K562 (cell line): ENCODE data around the gene AQP6.

Experiments
- BRF1 ChIP-seq: IDR thresholded peaks from 3 replicates; pipeline ENCODE4 v1.6.1; 2011; ENCODE audit warnings: borderline replicate concordance, mild to moderate bottlenecking; ENCODE audit not compliant: insufficient read length; ENCODE audit errors: extremely low read depth
- CCAR2 ChIP-seq: fragments of 200-400 bp; formaldehyde crosslinking; IDR thresholded peaks from 2 replicates; pipeline ENCODE4 v1.6.1; 2017; ENCODE audit warnings: mild to moderate bottlenecking, low read depth, low read length
- FOXM1 ChIP-seq, 2 experiments: fragments of 450-650 bp in 1 of 2; sonication (generic) in 1 of 2; formaldehyde crosslinking in 1 of 2; IDR thresholded peaks; 2 replicates each; pipeline versions ENCODE4 v1.6.1 to v1.9.0; 2017 to 2022; ENCODE audit warnings: low read depth in 2 of 2, mild to moderate bottlenecking in 2 of 2, missing genetic modification reagents in 1 of 2, moderate library complexity in 1 of 2
- GABPA ChIP-seq: fragments of 200-800 bp; sonication (Bioruptor generic); conservative IDR thresholded peaks from 2 replicates; pipeline ENCODE4 v1.6.1; 2016; ENCODE audit warnings: low read depth, missing genetic modification characterization, missing compliant biosample characterization
- NR2F6 ChIP-seq: fragments of 450-650 bp; formaldehyde crosslinking; IDR thresholded peaks from 2 replicates; pipeline ENCODE4 v1.4.0; 2020; ENCODE audit warnings: mild to moderate bottlenecking
- PHF8 ChIP-seq: fragments of 200-600 bp; sonication (generic); IDR thresholded peaks from 2 replicates; pipeline ENCODE4 v1.6.1; 2012; ENCODE audit warnings: mixed run types, mild to moderate bottlenecking, inconsistent platforms, low read length, moderate library complexity, borderline replicate concordance
- RB1 ChIP-seq: fragments of 450-650 bp; IDR thresholded peaks from 2 replicates; pipeline ENCODE4 v1.6.1; 2017; ENCODE audit warnings: low read depth, mild to moderate bottlenecking
- ZEB2 ChIP-seq: fragments of 450-650 bp; IDR thresholded peaks from 2 replicates; pipeline ENCODE4 v1.6.1; 2016
- ZNF146 ChIP-seq: IDR thresholded peaks from one replicate; pipeline ENCODE4 v1.6.1; 2018; ENCODE audit warnings: missing compliant biosample characterization; ENCODE audit not compliant: unreplicated experiment
- TF ChIP-seq, protein P1 (sequence below), 3 experiments: IDR thresholded peaks in 2 of 3; conservative IDR thresholded peaks in 1 of 3; 2 replicates each; pipeline ENCODE4 v1.5.1; 2011 to 2012; ENCODE audit warnings: low read length in 3 of 3, mild to moderate bottlenecking in 3 of 3, control low read depth in 2 of 3, improper control_type of control experiment in 1 of 3, inconsistent platforms in 1 of 3, low read depth in 1 of 3, mixed read lengths in 1 of 3, moderate library complexity in 1 of 3; ENCODE audit not compliant: insufficient read depth in 2 of 3

GRCh38 chr12:49956663-49957569 lies 15.8 kb upstream of the AQP6 start:
- no peak for TF ChIP-seq PHF8
- TF ChIP-seq ZNF146 = no peak
- no peak for TF ChIP-seq FOXM1 (IDR thresholded peaks at IDR 0.05; ENCODE audit: low read depth)
- no peak for TF ChIP-seq FOXM1 (CRISPR knock-in tag; IDR thresholded peaks at IDR 0.05; ENCODE audit: low read depth)
- TF ChIP-seq NR2F6 = no peak
- TF ChIP-seq GABPA = no peak
- no peak for TF ChIP-seq RB1
- TF ChIP-seq, protein P1, sequence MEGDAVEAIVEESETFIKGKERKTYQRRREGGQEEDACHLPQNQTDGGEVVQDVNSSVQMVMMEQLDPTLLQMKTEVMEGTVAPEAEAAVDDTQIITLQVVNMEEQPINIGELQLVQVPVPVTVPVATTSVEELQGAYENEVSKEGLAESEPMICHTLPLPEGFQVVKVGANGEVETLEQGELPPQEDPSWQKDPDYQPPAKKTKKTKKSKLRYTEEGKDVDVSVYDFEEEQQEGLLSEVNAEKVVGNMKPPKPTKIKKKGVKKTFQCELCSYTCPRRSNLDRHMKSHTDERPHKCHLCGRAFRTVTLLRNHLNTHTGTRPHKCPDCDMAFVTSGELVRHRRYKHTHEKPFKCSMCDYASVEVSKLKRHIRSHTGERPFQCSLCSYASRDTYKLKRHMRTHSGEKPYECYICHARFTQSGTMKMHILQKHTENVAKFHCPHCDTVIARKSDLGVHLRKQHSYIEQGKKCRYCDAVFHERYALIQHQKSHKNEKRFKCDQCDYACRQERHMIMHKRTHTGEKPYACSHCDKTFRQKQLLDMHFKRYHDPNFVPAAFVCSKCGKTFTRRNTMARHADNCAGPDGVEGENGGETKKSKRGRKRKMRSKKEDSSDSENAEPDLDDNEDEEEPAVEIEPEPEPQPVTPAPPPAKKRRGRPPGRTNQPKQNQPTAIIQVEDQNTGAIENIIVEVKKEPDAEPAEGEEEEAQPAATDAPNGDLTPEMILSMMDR (IDR thresholded peaks at IDR 0.05 in 2 of 3, conservative IDR thresholded peaks at IDR 0.05 in 1 of 3; ENCODE audit: insufficient read depth in 2 of 3, low read depth in 1 of 3, low read length in 3 of 3) = no peak
- TF ChIP-seq CCAR2 = no peak
- TF ChIP-seq ZEB2 = no peak
- no peak for TF ChIP-seq BRF1
